H9 (cell line): ENCODE measurements around the gene PNMA6E. TPM values are rescaled to one million over a fixed set of nuclear protein-coding genes. Genes with fewer than 3 reads are reported as not detected.

ENCODE experiments used
- DNase-seq: peaks from one replicate; pipeline ENCODE4 v3.0.0-alpha.2; 2017
- H2AFZ ChIP-seq: one replicate; pipeline ENCODE4 v1.6.1; 2013; ENCODE audit warnings: mild to moderate bottlenecking, low read length, control low read depth, moderate library complexity
- H2AK5ac ChIP-seq: 2 replicates; pipeline ENCODE4 v1.6.1; 2013; ENCODE audit warnings: low read length, control low read depth, mixed read lengths; ENCODE audit not compliant: insufficient read length
- H2BK120ac ChIP-seq: one replicate; pipeline ENCODE4 v1.6.1; 2013; ENCODE audit warnings: low read depth, mild to moderate bottlenecking, low read length, control low read depth, inconsistent platforms; ENCODE audit not compliant: poor library complexity, severe bottlenecking
- H2BK12ac ChIP-seq: 2 replicates; pipeline ENCODE4 v1.6.1; 2013; ENCODE audit warnings: low read length, control low read depth, mixed read lengths, low read depth; ENCODE audit not compliant: insufficient read length
- H2BK15ac ChIP-seq: 2 replicates; pipeline ENCODE4 v1.6.1; 2013; ENCODE audit warnings: low read depth, low read length, control low read depth
- H2BK20ac ChIP-seq: one replicate; pipeline ENCODE4 v1.6.1; 2013; ENCODE audit warnings: low read depth, mild to moderate bottlenecking, low read length, control low read depth, inconsistent platforms; ENCODE audit not compliant: poor library complexity, severe bottlenecking
- H2BK5ac ChIP-seq: 2 replicates; pipeline ENCODE4 v1.6.1; 2013; ENCODE audit warnings: low read length, control low read depth, mixed read lengths; ENCODE audit not compliant: insufficient read length
- H3K14ac ChIP-seq: 2 replicates; pipeline ENCODE4 v1.6.1; 2013; ENCODE audit warnings: low read length, control low read depth; ENCODE audit not compliant: insufficient read depth
- H3K18ac ChIP-seq: 2 replicates; pipeline ENCODE4 v1.6.1; 2013; ENCODE audit warnings: low read depth, mild to moderate bottlenecking, mixed read lengths, low read length, control low read depth; ENCODE audit not compliant: insufficient read length
- H3K23ac ChIP-seq: 2 replicates; pipeline ENCODE4 v1.6.1; 2013; ENCODE audit warnings: low read length, control low read depth, mixed read lengths, low read depth; ENCODE audit not compliant: insufficient read length
- H3K23me2 ChIP-seq: 2 replicates; pipeline ENCODE4 v1.6.1; 2013; ENCODE audit warnings: low read depth, mild to moderate bottlenecking, mixed read lengths, low read length, control low read depth; ENCODE audit not compliant: insufficient read length, poor library complexity, severe bottlenecking
- H3K27ac ChIP-seq: 2 replicates; pipeline ENCODE4 v1.5.1; 2013; ENCODE audit warnings: low read length, control low read depth, mixed read lengths, low read depth; ENCODE audit not compliant: insufficient read length
- H3K27me3 ChIP-seq: 2 replicates; pipeline ENCODE4 v1.6.1; 2013; ENCODE audit warnings: low read length, control low read depth, inconsistent platforms; ENCODE audit not compliant: insufficient read depth
- H3K4ac ChIP-seq: 2 replicates; pipeline ENCODE4 v1.6.1; 2013; ENCODE audit warnings: low read depth, mild to moderate bottlenecking, control low read depth, inconsistent platforms, low read length, moderate library complexity
- H3K4me1 ChIP-seq: 2 replicates; pipeline ENCODE4 v1.6.1; 2013; ENCODE audit warnings: low read length, control low read depth, inconsistent platforms; ENCODE audit not compliant: insufficient read depth
- H3K4me2 ChIP-seq: 2 replicates; pipeline ENCODE4 v1.6.1; 2013; ENCODE audit warnings: low read length, control low read depth, mixed read lengths; ENCODE audit not compliant: insufficient read length, insufficient read depth
- H3K56ac ChIP-seq: 2 replicates; pipeline ENCODE4 v1.6.1; 2013; ENCODE audit warnings: low read depth, mild to moderate bottlenecking, mixed read lengths, low read length, control low read depth; ENCODE audit not compliant: insufficient read length
- H3K79me1 ChIP-seq: 2 replicates; pipeline ENCODE4 v1.6.1; 2013; ENCODE audit warnings: low read depth, mild to moderate bottlenecking, moderate library complexity, low read length, control low read depth, inconsistent platforms; ENCODE audit not compliant: insufficient read depth, poor library complexity, severe bottlenecking
- H3K79me2 ChIP-seq: 2 replicates; pipeline ENCODE4 v1.6.1; 2013; ENCODE audit warnings: low read length, control low read depth, inconsistent platforms; ENCODE audit not compliant: insufficient read depth
- H3K9ac ChIP-seq: 2 replicates; pipeline ENCODE4 v1.6.1; 2013; ENCODE audit warnings: low read length, control low read depth, mixed read lengths; ENCODE audit not compliant: insufficient read length; ENCODE audit errors: extremely low read depth
- H3K9me3 ChIP-seq: one replicate; pipeline ENCODE4 v1.6.1; 2013; ENCODE audit warnings: low read depth, low read length, inconsistent platforms; ENCODE audit not compliant: control insufficient read depth
- H3T11ph ChIP-seq: one replicate; pipeline ENCODE4 v1.6.1; 2013; ENCODE audit warnings: mild to moderate bottlenecking, low read length, control low read depth, inconsistent platforms
- H4K20me1 ChIP-seq: one replicate; pipeline ENCODE4 v1.6.1; 2013; ENCODE audit not compliant: control insufficient read depth, insufficient read length, insufficient read depth
- H4K5ac ChIP-seq: 2 replicates; pipeline ENCODE4 v1.6.1; 2013; ENCODE audit warnings: low read depth, mild to moderate bottlenecking, mixed read lengths, low read length, control low read depth; ENCODE audit not compliant: insufficient read length
- H4K8ac ChIP-seq: replicated peaks from 2 replicates; pipeline ENCODE4 v1.6.1; 2013; ENCODE audit warnings: low read length, control low read depth, mixed read lengths, low read depth; ENCODE audit not compliant: insufficient read length
- H4K91ac ChIP-seq: 2 replicates; pipeline ENCODE4 v1.6.1; 2013; ENCODE audit warnings: low read depth, mild to moderate bottlenecking, moderate library complexity, mixed read lengths, low read length, control low read depth; ENCODE audit not compliant: insufficient read length
- H3K27ac Mint-ChIP-seq, 3 experiments: 2 replicates in 2 of 3; 3 replicates in 1 of 3; pipeline ENCODE4 v1.8.0; 2020 to 2021; ENCODE audit warnings: mixed read lengths in 3 of 3, mild to moderate bottlenecking in 1 of 3, moderate library complexity in 1 of 3
- H3K27me3 Mint-ChIP-seq: 2 replicates; pipeline ENCODE4 v1.8.0; 2021; ENCODE audit warnings: low read depth, mild to moderate bottlenecking, moderate library complexity, mixed read lengths
- H3K36me3 Mint-ChIP-seq, 3 experiments: 2 replicates in 2 of 3; 3 replicates in 1 of 3; pipeline ENCODE4 v1.8.0; 2020 to 2021; ENCODE audit warnings: low read depth in 3 of 3, mixed read lengths in 3 of 3; ENCODE audit not compliant: insufficient read depth in 1 of 3
- H3K4me1 Mint-ChIP-seq, 2 experiments: 2 replicates each; pipeline ENCODE4 v1.8.0; 2020; ENCODE audit warnings: mixed read lengths in 2 of 2
- H3K4me3 Mint-ChIP-seq, 2 experiments: 2 replicates in 1 of 2; 3 replicates in 1 of 2; pipeline ENCODE4 v1.8.0; 2020 to 2021; ENCODE audit warnings: mild to moderate bottlenecking in 2 of 2, mixed read lengths in 2 of 2, moderate library complexity in 1 of 2
- H3K9me3 Mint-ChIP-seq, 2 experiments: 2 replicates in 1 of 2; 3 replicates in 1 of 2; pipeline ENCODE4 v1.8.0; 2020; ENCODE audit warnings: mild to moderate bottlenecking in 2 of 2, mixed read lengths in 2 of 2, moderate library complexity in 1 of 2
- CTCF ChIP-seq: fragments of 200-600 bp; sonication (generic); conservative IDR thresholded peaks from 3 replicates; pipeline ENCODE4 v1.8.0; 2021; ENCODE audit warnings: antibody characterized with exemption, mild to moderate bottlenecking
- WGBS: extraction: QIAGEN DNeasy Blood & Tissue Kit; methylation state at CpG from one replicate; pipeline ENCODE4 v1.1.7; 2013; ENCODE audit warnings: missing lambda C conversion rate, low lambda C conversion rate, mixed read lengths; ENCODE audit not compliant: insufficient read length; ENCODE audit errors: extremely low coverage; 5-methylcytosine and 5-hydroxymethylcytosine counted together
- total RNA-seq: library from RNA; stranded (reverse); gene quantifications from 2 replicates; pipeline ENCODE4 v1.2.1, GENCODE V29; 2021

PNMA6E gene
- total RNA-seq, 1 experiment from 2014 or later = not detected

GRCh38 chrX:153398275-153398960 is 2.7 kb downstream of the PNMA6E start:
- WGBS = no CpG with 5 or more reads among the region's 17 CpGs
- no peak overlapping the region for H3K14ac ChIP-seq
- no peak overlapping the region for H2BK20ac ChIP-seq
- H4K91ac ChIP-seq = no peak overlapping the region
- H3K4ac ChIP-seq = no peak overlapping the region
- H3K56ac ChIP-seq = no peak overlapping the region
- no peak overlapping the region for H3K27ac ChIP-seq
- no peak overlapping the region for H2AFZ ChIP-seq
- no peak overlapping the region for H3K18ac ChIP-seq
- H3K27me3 ChIP-seq = no peaks in the 10 kb centered on the region
- no peak overlapping the region for H2BK120ac ChIP-seq
- H4K5ac ChIP-seq = no peak overlapping the region
- no peak for DNase-seq
- no peak overlapping the region for H3T11ph ChIP-seq
- no peak overlapping the region for H3K4me2 ChIP-seq
- no peak overlapping the region for H4K8ac ChIP-seq
- no peaks in the 10 kb centered on the region for H3K23me2 ChIP-seq
- Mint-ChIP-seq H3K27me3 (peaks cover 27% of the 10 kb centered on the region), H3K4me3 (no peak overlapping the region), H3K9me3 (peaks cover 71 to 80% of the 10 kb centered on the region in 2 experiments), H3K36me3 (peaks cover 7 to 10% (median 10%) of the 10 kb centered on the region in 3 experiments), H3K27ac (no peak overlapping the region), H3K4me1 (peaks cover 0 to 6% of the 10 kb centered on the region in 2 experiments; a peak in 1 of 4 replicates)
- TF ChIP-seq CTCF = no peak
- H2BK5ac ChIP-seq = no peak overlapping the region
- no peaks in the 10 kb centered on the region for H3K79me2 ChIP-seq
- no peak overlapping the region for H3K9ac ChIP-seq
- no peak overlapping the region for H2AK5ac ChIP-seq
- no peak overlapping the region for H3K23ac ChIP-seq
- no peak overlapping the region for H2BK12ac ChIP-seq
- H3K79me1 ChIP-seq = no peaks in the 10 kb centered on the region
- no peaks in the 10 kb centered on the region for H4K20me1 ChIP-seq
- no peak overlapping the region for H2BK15ac ChIP-seq
- H3K9me3 ChIP-seq = peaks cover 9% of the 10 kb centered on the region
- H3K4me1 ChIP-seq = no peaks in the 10 kb centered on the region
